Measurements from ENCODE around the gene ZNF775.

Gene ZNF775

DNA sequence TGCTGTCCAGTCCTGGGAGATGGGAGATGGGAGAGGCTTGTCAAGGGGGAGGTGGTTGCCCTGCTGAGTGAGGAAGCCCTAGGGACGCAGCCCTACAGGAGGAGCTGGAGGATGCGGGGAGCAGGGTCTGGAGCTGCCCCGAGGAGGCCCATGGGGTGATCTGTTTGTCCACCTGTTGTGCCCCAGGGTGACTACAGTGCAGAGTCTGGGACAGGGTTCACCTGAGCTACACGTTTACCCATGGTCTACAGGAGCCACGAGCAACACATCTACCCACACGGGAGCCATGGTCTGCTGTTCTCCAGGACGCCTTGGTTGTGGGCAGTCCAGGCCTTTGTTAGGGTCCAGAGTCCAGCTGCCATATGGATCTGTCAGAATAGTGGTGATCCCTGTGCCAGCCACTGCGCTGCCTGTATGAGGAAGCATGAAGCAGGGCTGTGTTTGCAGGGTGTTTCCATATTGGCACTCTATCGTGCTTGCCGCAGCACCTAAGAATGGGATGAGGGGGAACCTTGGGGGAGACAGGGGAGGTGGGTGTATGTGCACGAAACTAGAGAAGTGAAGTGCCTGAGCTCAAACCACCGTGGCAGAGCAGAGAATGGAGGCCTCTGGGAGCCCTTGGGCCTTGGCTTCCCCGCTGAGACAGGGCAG is 23.7 kb downstream of the ZNF775 start:
- DNase-seq, result no peak

DNA sequence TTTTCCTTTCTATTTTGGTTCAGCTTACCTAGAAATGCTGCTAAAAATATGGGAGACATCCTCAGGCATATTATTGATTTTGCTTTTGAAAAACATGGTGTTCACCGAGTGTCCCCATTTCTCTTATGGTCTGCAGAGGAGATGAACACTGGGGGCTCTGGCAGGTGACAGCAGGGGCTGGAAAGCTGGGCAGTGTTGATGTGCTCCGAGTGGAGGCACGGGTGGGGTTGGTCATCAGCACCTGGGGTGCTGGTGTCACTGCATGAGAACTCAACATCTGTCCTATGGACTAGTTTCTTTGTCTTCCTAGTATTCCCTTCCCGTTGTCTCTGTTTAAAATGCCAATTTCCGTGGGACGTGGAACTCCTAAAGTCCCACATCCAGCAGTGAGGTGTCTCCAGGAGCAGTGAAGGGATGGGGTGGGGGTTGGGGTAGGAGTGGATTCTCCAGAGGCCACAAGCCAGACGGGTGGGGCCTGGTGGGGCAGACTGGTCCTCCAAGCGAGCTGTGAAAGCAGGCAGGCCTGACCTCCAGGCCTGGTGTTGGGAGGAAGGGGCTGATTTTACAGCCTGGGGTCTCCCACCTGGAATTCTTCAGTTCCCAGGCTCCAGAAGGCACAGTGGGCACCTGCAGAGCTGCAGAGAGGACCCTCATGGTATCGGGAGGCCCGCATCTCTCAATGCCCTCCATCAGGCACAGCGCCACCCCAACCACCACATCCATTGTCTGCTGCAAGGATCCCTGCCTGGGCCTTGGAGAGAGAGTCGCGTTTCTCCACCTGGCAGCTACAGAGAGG is 24.4 kb downstream of the ZNF775 start:
- no peak for DNase-seq

DNA sequence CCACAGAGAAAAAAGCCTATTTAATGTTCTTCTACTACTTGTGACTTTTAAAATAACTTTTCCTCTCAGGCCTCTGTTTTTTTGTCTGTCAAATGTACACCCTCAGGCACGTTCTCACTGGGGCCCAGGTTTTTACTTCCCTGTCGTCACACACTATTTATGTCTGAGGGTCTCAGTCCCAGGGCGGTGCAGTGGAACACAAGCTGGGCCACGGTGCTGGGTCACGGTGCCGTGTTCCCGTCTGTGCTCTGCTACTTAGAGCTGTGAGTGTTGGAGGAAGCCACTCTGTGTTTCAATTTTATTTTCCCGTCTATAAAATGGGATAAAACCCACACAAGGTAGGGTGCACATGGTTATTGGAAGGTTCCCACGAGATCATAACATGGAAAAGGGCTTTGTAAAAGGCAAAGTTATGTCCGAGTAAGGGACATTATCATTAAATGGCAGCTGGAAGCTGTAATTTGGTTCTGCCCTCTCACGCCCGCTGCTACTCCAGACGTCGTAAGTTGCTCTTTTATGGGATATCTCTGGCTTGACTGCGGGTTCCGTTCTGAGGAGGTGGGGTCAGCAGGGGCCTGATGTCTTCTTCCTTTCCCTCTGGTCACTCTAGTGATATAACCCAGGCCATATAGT is 25.2 kb downstream of the ZNF775 start:
- DNase-seq, result no peak

DNA sequence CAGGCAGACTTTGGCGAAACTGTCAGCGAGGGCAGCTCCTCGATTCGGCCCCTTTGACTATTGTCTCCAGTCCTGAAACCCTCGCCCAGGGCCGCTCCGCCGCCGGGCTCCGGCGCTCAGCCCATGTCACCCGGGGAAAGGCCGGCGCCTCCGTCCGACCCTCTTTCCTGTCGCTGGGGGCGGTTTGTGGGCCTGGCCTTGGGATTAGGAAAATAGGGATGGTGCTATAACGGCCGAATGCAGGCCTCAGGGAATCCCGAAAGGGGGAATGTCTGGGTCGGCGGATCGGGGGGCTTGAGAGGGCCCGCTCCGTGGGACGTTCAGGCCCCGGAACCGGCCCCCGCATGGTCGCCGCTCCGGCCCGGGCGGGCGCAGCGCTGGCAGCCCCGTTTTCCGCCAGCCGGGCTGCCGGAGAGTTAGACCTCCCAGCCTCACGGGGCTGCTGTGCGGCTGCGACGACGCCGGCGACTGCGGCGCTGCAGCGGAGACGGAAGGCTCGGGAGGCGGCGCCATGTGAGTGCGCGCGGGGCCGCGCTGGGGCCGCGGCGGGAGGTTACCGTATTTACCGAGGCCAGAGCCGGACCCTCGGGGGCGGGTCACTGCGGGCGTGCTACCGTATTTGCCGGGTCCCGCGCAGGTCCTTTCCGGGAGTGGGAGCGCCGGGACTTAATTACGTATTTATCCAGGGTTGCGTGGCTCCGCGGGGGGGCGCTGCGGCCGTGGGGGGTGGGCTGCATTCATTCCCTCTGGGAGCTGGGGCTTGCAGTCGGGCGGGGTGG is 25.9 kb downstream of the ZNF775 start:
- peak; percentile 66 for DNase-seq

DNA sequence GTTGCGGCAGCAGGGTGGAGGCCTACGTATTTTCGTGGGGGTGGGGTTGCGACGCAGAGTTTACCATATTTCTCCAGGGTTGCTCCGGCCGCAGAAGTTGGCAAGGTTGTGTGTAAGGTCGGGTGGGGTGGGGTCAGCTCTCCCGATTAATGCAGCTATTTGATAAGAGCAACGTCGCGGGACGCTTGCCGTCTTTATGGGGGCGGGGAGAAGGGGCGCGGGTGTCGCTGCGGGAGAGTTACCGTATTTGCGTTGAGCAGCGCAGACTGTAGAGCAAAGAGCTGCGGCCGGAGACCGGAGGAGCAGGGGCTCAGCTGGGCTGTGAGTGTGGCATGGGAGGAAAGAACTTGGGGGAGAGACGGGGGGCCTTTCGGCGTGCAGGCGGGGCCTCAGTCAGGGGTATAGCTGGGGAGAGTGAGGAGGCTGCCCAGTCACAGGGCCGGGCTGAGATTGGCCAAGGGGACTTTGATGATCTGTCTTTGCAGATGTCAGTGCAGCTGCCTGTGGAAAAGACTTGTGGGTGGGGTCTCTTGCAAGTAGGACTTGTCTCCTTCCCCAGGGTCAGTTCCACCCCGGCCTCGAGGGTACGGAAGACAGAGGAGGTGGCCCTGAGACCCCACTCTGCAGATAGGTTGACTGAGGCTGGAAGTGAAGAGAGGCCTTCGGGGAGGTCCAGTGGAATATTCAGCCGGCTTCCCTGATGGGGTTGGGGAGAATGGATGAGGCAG is 26.6 kb downstream of the ZNF775 start:
- DNase-seq, result no peak

DNA sequence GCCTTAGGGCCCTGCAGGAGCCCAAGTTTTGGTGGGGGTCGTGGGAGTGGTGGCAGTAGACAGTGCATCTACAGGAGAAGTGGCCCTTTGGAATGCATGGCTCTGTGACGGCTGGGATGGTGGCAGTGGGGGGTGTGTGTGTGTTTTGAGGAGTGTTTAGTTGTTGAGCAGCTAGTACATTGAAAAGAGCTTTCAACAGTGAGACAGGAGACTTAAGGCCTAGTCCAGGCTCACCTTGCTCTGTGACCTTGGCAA is 27.1 kb downstream of the ZNF775 start:
- DNase-seq, result no peak

DNA sequence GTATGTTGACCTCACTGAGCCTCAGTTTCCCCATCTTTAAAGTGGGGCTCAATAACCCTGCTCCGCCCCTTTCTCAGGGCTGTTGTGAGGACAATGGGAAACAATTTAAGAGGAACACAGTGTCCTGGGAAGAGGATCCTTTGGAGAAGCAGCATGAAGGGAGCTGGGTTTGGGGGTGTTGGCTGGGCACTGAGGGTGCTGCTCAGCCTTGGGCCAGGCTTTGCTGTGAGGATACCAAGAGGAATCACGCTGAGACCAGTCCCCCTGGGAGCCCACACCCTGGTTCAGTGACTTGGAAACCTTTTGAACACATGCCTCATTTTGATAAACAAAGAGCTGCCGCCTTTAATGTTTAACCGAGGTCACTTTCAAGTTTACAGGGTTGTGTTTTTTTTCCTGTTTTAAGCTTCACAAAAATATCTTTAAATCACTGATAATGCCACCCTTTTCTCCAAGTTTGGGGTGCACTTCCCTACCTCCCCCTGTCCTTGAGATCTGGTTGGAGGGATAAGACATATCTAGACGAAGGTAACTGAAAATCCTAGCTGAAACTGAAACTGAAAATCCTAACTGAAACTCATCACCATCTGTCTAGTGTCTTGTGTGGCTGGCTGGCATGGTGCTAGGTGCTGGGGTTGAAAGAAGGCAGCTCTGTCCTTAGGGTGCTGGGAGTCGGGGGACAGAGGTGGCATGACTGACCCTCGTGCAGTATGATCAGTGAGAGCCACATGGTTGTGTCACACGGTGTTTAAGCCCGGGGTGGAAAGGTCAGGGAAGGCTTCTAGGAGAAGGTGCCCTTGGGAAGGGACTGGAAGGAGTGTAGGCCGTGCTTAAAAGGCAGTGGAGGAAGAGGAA is 27.7 kb downstream of the ZNF775 start:
- DNase-seq, result peak; percentile 20

DNA sequence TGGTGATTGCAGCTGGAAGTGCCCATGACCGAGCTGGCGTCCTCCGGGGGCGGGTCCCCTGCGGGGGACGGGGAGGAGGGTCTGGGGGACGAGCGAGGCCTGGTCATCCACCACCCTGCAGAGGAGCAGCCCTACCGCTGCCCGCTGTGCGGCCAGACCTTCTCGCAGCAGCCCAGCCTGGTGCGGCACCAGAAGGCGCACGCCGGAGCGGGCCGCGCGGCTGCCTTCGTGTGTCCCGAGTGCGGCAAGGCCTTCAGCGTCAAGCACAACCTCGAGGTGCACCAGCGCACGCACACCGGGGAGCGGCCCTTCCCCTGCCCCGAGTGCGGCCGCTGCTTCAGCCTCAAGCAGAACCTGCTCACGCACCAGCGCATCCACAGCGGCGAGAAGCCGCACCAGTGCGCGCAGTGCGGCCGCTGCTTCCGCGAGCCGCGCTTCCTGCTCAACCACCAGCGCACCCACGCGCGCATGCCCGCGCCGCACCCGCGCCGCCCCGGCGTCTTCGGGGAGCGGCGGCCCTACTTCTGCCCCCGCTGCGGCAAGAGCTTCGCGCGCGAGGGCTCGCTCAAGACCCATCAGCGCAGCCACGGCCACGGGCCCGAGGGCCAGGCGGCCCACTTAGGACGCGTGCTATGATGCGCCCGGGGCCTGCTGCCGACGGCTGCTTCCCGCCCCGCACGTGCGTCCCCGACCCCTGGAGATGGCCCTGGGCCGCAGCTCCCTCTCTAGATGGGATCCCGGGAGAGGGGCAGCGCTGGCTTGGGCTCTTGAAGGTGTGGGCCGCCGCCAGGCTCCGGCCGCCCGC is 28.7 kb downstream of the ZNF775 start:
- DNase-seq, result no peak

DNA sequence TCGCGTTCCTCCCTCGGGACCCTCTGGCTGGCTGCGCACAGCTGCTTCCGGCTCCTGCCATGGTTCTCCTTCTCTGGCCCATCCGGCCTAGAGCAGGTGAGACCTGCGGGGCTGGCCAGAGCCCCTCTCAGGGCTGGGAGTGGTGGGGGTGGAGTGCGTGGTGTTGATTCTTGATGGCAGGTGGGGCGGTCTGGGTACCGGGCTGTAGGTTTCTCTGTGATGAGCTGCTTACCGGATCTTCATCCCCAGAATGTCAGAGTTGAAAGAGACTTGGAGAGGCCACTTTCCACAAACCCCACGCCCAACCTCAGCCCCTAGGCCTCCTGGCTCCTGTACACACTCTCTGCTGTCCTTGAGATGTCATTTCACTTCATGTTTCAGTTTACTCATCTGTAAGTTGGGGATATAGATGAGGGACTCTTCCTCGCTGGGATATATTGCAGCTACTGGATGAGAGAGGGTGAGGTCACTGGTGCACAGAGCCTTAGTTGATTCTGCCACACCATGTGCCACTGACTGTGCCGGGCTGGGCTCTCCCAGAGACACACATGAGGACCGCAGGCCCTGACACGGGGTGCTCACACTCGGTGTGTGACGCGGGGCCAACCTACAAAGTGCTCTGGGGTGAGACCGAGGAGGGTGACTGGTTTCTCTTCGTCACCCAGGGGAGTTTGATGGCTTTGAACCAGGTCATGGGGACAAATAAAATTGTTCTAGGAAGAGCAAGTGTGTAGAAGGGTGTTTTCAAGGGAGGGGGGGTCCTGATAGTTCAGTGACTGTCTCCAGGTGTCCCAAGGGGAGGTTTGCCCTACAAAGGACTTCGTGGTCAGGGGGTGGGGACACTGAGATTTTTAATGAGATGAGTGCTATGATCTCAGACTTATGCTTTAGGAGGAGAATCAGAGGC is 29.5 kb downstream of the ZNF775 start:
- no peak for DNase-seq

DNA sequence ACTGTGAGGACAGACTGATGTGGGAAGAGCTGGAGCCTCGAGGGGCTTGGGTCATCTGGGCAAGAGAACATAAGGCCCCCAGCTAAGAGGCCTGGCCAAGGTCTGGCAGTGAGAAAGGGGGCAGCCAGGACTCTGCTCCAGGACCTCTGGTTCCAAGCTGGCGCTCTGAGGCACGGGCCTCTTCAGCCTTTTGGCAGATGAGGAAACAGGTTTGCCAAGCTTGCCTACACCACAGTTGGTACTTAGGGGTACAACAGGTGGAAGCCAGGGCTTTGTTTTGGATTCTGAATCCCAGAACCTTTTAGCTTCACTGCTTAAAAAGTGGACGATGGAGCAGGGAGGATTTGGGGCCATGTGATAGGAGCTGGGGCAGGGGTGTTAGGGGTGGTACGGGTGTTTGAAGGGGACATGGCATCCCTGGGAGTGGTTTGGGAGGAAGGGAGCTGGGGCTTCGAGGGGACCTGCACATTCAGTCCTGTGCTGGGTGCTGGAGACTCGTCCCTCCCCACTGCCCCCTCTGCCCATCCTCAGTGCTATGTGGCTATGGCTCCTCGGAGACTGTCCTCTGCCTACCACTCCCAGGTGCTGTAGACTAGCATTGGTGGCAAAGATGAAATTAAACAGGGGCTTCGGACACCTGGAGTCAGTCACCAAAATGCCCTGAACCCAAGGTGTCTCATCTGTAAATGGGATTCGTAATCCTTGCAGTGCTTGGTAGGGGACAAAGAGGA is 30.3 kb downstream of the ZNF775 start:
- no peak for DNase-seq

DNA sequence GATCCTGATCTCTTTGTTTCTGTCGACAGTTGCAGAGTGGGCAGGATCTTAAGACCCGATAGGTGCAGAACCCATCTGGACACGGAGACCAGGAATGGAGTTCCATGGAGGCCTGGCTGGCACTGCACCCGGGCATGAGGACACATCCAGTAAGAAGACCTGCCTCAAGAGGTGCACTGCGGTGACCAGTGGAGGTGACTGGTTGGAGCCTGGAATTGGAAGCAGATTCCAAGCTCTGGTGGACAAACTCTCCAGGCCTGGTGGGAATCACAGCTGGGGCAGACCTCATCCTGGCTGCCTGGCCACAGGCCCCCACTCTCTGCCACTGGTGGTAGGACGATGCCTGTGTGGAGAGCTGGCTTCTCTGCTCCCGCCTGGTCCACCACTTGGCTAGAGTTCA is 31.0 kb downstream of the ZNF775 start:
- no peak for DNase-seq

DNA sequence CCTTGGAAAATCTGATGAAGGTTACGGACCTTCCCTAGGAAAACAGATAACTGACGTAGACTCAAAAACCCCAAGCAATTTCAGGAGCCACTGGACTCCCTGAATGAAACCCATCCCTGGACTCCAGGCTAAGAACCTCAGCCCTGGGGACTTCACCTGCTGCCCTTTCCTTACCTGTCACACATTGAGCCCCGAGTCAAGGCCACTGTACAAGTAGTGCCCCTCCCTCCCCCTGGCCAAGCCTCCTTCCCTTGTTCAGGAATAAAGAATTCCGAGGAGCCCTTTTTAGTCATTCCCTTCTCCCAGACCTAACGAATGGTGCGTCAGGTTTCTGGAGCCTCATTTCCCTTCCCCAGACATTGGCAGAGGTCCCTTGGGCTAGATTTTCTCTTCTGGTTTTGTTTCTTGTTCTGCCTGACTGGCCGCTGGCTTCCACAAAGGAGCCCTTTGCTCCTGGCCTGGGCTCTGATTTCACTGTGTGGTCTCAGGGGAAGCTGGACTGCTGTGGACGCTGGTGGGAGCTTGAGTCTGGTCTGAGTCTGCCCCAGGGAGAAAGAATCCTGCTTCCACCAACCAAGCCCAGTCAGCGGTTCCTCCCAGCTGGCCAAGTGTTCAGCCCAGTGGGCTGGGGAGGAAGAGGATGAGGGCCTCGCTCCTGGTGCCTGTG is 31.7 kb downstream of the ZNF775 start:
- no peak for DNase-seq

DNA sequence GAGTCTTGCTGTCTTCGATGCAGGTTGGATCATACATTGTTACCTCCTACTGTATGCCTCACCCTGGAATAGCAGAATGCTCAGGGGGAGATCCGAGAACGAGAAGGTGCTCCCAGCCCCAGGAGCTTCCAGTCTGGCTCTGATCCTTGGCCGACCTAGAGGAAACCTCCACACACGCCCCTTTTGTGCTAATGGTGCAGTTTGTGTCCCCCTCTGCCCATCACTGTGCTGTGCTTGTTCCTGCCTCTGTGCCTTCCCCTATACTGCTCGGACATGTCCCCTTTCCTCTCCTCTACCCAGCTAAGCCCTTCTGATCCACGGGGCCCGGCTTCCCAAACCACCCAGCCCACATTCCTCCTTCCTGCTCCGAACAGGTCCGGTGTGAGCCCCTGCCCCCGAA is 32.5 kb downstream of the ZNF775 start:
- DNase-seq, result no peak

DNA sequence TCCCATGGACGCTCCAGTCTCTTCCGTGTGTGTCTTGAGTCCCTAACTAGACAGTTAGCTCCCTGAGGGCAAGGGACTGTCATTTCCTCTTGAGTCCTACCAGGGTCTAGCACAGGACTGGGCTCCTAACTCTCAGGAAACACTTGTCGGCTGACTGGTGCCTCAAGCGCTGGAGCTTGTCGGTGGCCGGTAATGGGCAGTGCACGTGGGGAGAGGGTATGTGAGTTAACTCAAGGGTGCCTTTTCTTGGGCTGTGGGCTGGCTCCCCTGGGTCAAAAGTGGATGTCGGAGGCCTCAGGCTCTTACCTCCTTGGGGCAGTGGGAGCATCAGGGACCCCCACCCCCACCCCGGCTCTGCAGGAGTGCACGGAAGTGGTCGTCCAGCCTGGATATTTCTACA is 32.9 kb downstream of the ZNF775 start:
- no peak for DNase-seq

DNA sequence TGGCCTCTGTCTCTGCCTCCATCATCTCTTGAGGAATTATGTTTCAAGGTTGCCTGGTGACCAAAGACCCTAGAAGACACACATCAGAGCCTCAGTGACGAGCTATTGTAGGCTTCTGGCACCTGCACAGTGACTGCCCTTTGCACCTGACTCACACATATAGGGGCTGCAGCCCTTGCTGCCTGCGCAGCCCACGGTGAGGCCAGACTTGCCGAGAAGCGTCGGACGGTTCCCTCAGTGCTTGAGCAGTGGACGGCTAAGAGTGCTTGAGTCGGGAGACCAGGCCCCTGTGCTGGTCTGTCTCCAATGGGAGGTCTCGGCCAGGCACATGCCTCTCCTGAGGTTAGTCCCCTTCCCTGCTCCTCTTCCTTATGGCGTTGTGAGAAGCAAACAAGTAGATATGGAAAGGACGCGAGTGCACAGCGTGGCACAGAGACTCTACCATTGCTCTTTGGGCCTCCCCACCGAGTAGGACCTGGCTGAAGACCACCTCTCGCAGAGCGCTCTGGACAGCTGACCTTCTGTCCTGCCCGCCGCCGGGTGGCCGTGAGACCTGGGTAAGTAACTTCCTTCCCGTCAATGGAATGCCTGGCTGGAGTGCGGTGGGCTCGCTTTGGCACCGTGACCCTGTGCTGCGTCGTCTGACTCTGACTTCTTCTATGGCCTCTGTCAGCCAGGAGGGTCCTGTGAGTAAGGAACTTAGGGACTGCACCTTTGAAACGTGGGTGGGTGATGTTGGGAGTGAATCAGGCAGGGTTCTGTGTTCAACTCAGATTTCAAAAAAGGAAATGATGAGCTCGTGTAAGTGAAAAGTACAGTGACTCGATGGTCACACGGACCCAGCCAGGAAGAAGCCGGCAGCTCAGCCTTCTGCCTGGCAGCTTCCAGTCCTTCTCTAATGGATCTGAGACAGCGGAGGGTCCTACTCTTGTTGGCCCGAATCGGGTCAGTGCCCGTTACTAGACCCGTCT is 33.7 kb downstream of the ZNF775 start:
- no peak for DNase-seq

DNA sequence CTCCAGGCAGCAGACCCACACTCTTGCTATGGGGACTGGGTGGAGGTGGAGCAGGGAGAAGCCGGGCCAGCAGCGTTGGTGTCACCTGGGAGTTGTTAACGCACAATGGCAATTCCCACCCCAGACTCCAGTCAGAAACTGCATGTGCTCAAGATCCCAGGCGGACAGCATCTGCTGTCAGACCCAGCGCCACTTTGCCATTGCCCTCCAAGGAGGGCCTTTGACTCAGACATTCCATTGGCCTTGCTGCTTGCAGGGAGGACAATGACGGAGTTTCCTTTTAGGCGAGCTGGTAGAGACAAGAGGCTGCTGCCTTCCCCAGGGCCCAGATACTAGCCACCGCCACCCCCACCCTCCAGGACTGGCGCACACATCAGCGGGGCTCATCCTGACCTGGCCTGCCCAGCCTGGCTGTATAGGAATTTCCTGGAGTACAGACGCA is 34.5 kb downstream of the ZNF775 start:
- no peak for DNase-seq
